Panc1 (cell line): Measurements from ENCODE around the gene POLQ.

Experiments used
- POLR2AphosphoS5 ChIP-seq: IDR thresholded peaks from 2 replicates; pipeline ENCODE4 v1.6.1; 2012; ENCODE audit warnings: mild to moderate bottlenecking, low read depth, low read length, moderate library complexity
- SIN3A ChIP-seq: IDR thresholded peaks from 2 replicates; pipeline ENCODE4 v1.6.1; 2012; ENCODE audit warnings: low read depth, mild to moderate bottlenecking, low read length, moderate library complexity, borderline replicate concordance; ENCODE audit not compliant: insufficient read depth
- TF ChIP-seq, protein P1 (sequence below): fragments of 450-650 bp; IDR thresholded peaks from 2 replicates; pipeline ENCODE4 v1.5.1; 2017; ENCODE audit warnings: mild to moderate bottlenecking
- TF ChIP-seq, protein P2 (sequence below), 2 experiments: IDR thresholded peaks; 2 replicates each; pipeline ENCODE4 v1.6.1; 2011 to 2012; ENCODE audit warnings: low read depth in 2 of 2, control low read depth in 1 of 2, low read length in 1 of 2, mild to moderate bottlenecking in 1 of 2, moderate library complexity in 1 of 2; ENCODE audit not compliant: insufficient read depth in 1 of 2

DNA sequence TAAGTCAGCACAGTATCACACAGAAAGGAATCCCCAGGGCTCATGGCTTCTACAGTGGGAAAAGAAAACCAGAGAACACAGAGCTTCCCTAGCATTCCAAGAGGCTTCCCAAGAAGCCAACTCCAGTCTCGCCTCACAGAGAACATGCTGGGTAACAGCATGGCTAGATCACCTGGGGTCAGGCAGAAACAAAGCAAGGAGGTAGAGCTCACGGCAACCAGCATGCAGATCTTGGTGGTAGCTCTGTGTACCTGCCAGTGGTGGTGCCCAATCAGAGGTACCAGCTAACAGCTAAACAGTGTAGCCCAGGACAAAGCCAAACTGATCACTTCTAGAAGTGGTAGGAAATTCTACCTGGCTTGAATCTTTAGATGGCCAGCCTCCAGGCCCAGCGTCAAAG is 31.3 kb downstream of the POLQ start:
- TF ChIP-seq, protein P1, sequence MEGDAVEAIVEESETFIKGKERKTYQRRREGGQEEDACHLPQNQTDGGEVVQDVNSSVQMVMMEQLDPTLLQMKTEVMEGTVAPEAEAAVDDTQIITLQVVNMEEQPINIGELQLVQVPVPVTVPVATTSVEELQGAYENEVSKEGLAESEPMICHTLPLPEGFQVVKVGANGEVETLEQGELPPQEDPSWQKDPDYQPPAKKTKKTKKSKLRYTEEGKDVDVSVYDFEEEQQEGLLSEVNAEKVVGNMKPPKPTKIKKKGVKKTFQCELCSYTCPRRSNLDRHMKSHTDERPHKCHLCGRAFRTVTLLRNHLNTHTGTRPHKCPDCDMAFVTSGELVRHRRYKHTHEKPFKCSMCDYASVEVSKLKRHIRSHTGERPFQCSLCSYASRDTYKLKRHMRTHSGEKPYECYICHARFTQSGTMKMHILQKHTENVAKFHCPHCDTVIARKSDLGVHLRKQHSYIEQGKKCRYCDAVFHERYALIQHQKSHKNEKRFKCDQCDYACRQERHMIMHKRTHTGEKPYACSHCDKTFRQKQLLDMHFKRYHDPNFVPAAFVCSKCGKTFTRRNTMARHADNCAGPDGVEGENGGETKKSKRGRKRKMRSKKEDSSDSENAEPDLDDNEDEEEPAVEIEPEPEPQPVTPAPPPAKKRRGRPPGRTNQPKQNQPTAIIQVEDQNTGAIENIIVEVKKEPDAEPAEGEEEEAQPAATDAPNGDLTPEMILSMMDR: no peak
- TF ChIP-seq, protein P2, sequence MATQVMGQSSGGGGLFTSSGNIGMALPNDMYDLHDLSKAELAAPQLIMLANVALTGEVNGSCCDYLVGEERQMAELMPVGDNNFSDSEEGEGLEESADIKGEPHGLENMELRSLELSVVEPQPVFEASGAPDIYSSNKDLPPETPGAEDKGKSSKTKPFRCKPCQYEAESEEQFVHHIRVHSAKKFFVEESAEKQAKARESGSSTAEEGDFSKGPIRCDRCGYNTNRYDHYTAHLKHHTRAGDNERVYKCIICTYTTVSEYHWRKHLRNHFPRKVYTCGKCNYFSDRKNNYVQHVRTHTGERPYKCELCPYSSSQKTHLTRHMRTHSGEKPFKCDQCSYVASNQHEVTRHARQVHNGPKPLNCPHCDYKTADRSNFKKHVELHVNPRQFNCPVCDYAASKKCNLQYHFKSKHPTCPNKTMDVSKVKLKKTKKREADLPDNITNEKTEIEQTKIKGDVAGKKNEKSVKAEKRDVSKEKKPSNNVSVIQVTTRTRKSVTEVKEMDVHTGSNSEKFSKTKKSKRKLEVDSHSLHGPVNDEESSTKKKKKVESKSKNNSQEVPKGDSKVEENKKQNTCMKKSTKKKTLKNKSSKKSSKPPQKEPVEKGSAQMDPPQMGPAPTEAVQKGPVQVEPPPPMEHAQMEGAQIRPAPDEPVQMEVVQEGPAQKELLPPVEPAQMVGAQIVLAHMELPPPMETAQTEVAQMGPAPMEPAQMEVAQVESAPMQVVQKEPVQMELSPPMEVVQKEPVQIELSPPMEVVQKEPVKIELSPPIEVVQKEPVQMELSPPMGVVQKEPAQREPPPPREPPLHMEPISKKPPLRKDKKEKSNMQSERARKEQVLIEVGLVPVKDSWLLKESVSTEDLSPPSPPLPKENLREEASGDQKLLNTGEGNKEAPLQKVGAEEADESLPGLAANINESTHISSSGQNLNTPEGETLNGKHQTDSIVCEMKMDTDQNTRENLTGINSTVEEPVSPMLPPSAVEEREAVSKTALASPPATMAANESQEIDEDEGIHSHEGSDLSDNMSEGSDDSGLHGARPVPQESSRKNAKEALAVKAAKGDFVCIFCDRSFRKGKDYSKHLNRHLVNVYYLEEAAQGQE (IDR thresholded peaks at IDR 0.05; ENCODE audit: insufficient read depth in 1 of 2, low read depth in 2 of 2, low read length in 1 of 2): no peak
- no peak for TF ChIP-seq POLR2AphosphoS5
- TF ChIP-seq SIN3A: no peak
